ENCODE data around the gene DPP6. TPM values are rescaled to one million over a fixed set of nuclear protein-coding genes. Genes with fewer than 3 reads are reported as not detected.
"Not testable (repeated sequence)": the region's sequence is repeated elsewhere in the genome, so short reads cannot be mapped to it uniquely, and the experiment has no call there.

DPP6 gene
- total RNA-seq, 1 donor from 2014 or later: not detected

DNA sequence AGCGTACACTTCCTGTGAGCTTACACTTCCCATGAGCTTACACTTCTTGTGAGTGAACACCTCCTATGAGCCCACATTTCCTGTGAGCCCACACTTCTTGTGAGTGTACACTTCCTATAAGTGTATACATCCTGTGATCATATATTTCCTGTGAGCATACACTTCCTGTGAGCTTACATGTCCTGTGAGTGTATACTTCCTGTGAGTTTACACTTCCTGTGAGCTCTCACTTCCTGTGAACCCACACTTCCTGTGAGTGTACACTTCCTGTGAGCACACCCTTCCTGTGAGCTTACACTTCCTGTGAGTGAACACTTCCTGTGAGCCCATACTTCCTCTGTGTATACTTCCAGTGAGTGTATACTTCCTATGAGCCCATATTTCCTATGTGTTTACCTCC lies 82.5 kb downstream of the DPP6 start:
- not testable (repeated sequence) for H3K4me3 Mint-ChIP-seq (ENCODE audit: unreplicated experiment); H3K9me3 Mint-ChIP-seq (ENCODE audit: unreplicated experiment); H3K27ac Mint-ChIP-seq (ENCODE audit: unreplicated experiment); H3K27me3 Mint-ChIP-seq (ENCODE audit: unreplicated experiment); H3K4me1 Mint-ChIP-seq (ENCODE audit: low read depth, unreplicated experiment); DNase-seq; H3K36me3 Mint-ChIP-seq (ENCODE audit: unreplicated experiment)

DNA sequence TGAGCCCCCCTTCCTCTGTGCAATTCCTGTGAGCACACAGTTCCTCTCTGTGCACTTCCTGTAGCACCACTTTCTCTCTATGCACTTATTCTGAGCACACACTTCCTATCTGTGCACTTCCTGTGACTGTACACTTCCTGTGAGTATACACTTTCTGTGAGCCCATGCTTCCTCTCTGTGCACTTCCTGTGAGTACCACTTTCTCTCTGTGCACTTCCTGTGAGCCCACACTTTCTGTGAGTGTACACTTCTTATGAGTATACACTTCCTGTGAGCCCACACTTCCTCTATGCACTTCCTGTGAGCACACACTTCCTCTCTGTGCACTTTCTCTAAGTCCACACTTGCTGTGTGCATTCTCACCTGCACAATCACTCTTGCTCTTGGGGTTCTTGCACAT lies 83.4 kb downstream of the DPP6 start:
- H3K36me3 Mint-ChIP-seq (ENCODE audit: unreplicated experiment); H3K4me1 Mint-ChIP-seq (ENCODE audit: low read depth, unreplicated experiment); H3K9me3 Mint-ChIP-seq (ENCODE audit: unreplicated experiment); H3K4me3 Mint-ChIP-seq (ENCODE audit: unreplicated experiment); DNase-seq; H3K27me3 Mint-ChIP-seq (ENCODE audit: unreplicated experiment); H3K27ac Mint-ChIP-seq (ENCODE audit: unreplicated experiment): not testable (repeated sequence)

DNA sequence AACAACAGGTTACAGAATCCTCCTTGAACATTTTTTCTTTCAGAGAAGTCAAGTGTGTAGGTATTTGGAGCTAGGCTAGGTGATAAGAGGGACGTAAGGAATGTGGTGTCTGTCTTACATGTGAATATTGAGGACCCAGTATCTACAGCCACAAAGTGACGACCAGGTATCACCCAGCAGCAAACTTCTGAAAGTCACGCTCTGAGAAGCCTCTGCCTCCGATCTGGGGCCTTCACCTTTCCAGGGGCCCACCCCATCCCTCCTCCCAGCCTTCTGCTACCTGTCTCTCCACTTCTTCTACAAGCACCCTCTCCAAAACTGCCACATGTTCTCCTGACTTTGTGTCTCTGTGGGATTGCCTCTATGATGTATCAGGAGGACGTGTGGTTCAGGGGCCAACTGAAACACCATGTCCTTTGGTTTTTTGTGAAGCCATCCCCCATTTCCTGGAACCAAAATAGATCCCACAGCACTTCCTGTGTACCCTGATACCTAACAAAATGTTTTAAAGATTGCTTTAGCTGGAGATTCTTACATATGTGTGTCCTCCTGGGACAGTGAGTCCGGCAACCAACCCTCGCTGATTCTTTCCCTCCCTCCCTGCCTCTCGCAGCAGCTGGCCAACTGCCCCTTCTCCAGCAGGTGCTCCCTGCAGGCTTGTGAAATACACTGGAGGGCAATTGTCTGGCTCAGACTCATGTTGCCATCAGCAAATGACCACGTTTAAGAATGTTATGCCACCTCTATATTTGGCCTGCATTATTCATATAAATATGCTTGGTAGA lies 93.9 kb downstream of the DPP6 start:
- not testable (repeated sequence) for H3K27ac Mint-ChIP-seq (ENCODE audit: unreplicated experiment); H3K4me1 Mint-ChIP-seq (ENCODE audit: low read depth, unreplicated experiment); H3K36me3 Mint-ChIP-seq (ENCODE audit: unreplicated experiment); H3K4me3 Mint-ChIP-seq (ENCODE audit: unreplicated experiment); H3K27me3 Mint-ChIP-seq (ENCODE audit: unreplicated experiment); H3K9me3 Mint-ChIP-seq (ENCODE audit: unreplicated experiment); DNase-seq

DNA sequence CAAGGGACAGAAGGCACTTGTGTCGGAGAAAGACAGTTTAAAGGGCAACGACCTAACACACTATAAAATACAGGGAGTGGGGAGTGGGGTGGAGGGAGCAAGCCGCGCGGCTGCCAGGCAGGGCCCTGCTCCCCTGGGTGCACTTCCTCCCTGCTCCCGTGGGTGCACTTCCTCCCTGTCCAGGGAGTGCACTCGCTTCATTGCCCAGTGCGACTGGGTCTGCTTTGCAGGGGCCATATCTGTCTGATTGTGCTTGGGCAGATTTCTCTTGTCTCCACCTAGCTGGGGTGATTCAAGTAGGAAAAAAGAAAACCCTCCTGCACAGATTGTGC lies 94.5 kb downstream of the DPP6 start:
- H3K27ac Mint-ChIP-seq (ENCODE audit: unreplicated experiment); H3K4me1 Mint-ChIP-seq (ENCODE audit: low read depth, unreplicated experiment); DNase-seq; H3K27me3 Mint-ChIP-seq (ENCODE audit: unreplicated experiment); H3K36me3 Mint-ChIP-seq (ENCODE audit: unreplicated experiment); H3K9me3 Mint-ChIP-seq (ENCODE audit: unreplicated experiment); H3K4me3 Mint-ChIP-seq (ENCODE audit: unreplicated experiment): not testable (repeated sequence)

DNA sequence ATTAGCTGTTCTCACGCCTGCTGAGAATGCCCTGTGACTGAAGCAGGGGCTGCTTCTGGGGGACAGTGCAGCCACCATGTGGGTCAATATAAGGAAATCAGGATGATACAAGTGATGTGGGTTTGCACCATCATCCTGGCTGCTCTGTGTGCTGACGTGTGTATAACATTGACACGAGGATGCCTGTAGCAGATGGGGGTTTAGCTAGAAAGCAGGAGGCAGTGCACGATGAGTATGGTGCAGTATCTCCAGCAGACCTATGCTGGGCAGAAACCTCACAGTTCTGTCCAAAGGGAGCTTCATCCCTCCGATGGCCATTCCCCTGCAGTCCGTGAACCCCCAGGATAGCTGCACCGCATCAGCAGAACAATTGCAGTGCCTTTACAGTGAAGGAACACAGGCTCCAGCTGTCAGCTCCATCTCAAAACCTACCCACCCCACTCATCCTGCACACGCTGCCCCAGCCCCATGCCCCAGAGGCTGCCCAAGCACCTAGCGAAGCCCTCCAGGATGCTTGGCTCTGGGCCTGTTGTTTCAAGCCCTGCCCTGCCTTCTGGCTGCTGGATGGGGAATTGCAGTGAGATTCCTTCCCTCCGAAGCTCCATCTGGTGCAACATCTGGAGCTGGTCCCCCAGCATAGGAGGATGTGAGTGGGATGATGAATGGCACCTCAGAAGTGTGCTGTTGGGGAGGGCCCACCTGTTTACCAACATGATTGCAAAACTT lies 96.8 kb downstream of the DPP6 start:
- DNase-seq; H3K9me3 Mint-ChIP-seq (ENCODE audit: unreplicated experiment); H3K27me3 Mint-ChIP-seq (ENCODE audit: unreplicated experiment); H3K4me1 Mint-ChIP-seq (ENCODE audit: low read depth, unreplicated experiment); H3K27ac Mint-ChIP-seq (ENCODE audit: unreplicated experiment); H3K36me3 Mint-ChIP-seq (ENCODE audit: unreplicated experiment); H3K4me3 Mint-ChIP-seq (ENCODE audit: unreplicated experiment): not testable (repeated sequence)

DNA sequence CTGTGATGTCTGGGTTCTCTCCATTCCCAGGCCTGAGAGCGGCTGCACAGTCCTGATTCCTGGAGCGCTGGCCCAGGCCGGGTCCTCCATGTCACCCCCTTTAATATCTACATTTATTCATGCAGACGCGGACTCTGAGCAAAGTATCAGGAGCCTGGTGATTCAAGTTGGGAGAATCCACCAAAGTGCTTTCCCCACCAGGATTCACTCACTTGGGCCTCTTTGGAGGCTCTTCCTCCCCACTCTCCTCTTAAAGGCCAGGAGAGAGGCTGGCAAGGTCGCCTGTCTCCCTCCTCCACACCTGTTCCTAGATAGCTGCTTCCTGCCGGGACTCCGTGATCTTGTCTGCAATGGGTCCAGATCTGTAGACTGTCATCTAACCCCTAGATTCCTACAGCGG lies 98.5 kb downstream of the DPP6 start:
- H3K27me3 Mint-ChIP-seq (ENCODE audit: unreplicated experiment); H3K4me1 Mint-ChIP-seq (ENCODE audit: low read depth, unreplicated experiment); DNase-seq; H3K4me3 Mint-ChIP-seq (ENCODE audit: unreplicated experiment); H3K9me3 Mint-ChIP-seq (ENCODE audit: unreplicated experiment); H3K36me3 Mint-ChIP-seq (ENCODE audit: unreplicated experiment); H3K27ac Mint-ChIP-seq (ENCODE audit: unreplicated experiment): not testable (repeated sequence)

DNA sequence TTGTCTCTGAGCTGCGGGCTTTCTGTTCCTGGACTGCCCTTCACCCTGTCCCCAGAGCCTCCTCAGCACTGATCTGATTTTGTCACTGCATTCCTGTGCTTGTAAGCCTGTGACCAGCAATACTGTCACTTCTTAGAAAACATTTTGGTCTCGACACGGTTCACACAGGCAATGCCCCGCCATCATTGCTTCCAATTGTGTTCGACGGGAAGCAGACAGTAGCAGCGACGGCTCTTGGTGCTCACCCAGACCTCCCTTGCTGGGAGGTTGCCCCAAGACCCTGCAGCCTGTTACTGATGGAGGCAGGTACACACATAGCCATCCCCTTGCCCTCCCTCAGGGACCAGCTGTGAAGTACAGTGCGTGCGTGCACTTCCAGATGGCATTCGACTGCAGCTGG lies 99.1 kb downstream of the DPP6 start:
- H3K4me3 Mint-ChIP-seq (ENCODE audit: unreplicated experiment); H3K36me3 Mint-ChIP-seq (ENCODE audit: unreplicated experiment); DNase-seq; H3K27ac Mint-ChIP-seq (ENCODE audit: unreplicated experiment); H3K27me3 Mint-ChIP-seq (ENCODE audit: unreplicated experiment); H3K9me3 Mint-ChIP-seq (ENCODE audit: unreplicated experiment); H3K4me1 Mint-ChIP-seq (ENCODE audit: low read depth, unreplicated experiment): not testable (repeated sequence)

DNA sequence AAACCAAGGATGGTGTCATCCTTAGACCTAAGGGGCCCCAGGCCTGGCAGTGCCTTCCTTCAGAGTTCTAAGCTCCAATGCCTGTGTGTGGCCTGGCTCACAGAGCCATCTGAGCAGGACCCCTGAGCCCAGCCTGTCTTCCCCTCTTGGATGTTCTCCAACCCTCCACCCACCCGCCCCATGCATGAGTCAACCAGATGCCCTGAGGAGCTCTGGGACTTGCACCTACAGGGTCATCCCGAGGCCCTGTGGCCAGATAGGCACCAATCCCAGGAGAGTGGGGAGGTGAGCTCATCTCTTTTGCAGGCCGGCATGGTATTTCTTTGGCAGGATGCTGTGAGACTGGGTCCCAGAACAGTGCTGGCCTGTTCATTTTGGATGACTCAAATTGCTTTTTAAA lies 103.7 kb downstream of the DPP6 start:
- H3K4me1 Mint-ChIP-seq (ENCODE audit: low read depth, unreplicated experiment); H3K36me3 Mint-ChIP-seq (ENCODE audit: unreplicated experiment); DNase-seq; H3K9me3 Mint-ChIP-seq (ENCODE audit: unreplicated experiment); H3K27me3 Mint-ChIP-seq (ENCODE audit: unreplicated experiment); H3K4me3 Mint-ChIP-seq (ENCODE audit: unreplicated experiment); H3K27ac Mint-ChIP-seq (ENCODE audit: unreplicated experiment): not testable (repeated sequence)

DNA sequence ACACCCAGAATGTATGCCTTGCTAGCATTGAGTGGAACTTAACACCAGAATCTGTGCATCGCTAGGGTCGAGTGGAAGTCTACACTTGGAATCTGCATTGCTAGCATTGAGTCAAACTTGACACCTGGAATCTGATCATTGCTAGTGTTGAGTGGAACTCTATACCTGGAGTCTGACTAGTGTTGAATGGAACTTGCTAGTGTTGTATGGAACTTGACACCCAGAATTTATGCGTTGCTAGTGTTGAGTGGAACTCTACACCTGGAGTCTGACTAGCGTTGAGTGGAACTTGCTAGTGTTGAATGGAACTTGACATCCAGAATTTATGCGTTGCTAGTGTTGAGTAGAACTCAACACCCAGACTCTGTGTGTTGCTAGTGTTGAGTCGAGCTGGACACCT lies 110.7 kb downstream of the DPP6 start:
- not testable (repeated sequence) for H3K4me1 Mint-ChIP-seq (ENCODE audit: low read depth, unreplicated experiment); DNase-seq; H3K27me3 Mint-ChIP-seq (ENCODE audit: unreplicated experiment); H3K36me3 Mint-ChIP-seq (ENCODE audit: unreplicated experiment); H3K4me3 Mint-ChIP-seq (ENCODE audit: unreplicated experiment); H3K9me3 Mint-ChIP-seq (ENCODE audit: unreplicated experiment); H3K27ac Mint-ChIP-seq (ENCODE audit: unreplicated experiment)

DNA sequence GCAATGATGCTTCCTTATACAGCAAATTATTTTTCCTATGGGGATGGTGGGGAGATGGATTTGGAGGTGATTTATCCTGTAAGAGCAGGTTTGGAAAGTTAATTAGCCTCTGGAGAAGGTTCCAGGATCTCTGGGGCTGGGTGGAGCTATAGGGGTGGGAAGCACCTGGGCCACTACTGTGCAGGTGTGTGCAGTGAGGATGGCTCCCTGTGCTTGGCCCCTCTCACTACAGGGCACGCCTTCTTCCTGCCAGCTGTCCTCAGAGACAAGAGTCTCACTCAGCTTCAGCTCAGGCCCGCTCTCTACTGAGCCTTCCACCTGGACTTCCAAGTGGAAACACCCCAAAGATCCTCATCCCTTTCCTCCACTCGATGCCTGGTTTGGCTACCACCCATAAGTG lies 111.4 kb downstream of the DPP6 start:
- not testable (repeated sequence) for H3K36me3 Mint-ChIP-seq (ENCODE audit: unreplicated experiment); H3K27me3 Mint-ChIP-seq (ENCODE audit: unreplicated experiment); H3K27ac Mint-ChIP-seq (ENCODE audit: unreplicated experiment); H3K4me3 Mint-ChIP-seq (ENCODE audit: unreplicated experiment); H3K4me1 Mint-ChIP-seq (ENCODE audit: low read depth, unreplicated experiment); DNase-seq; H3K9me3 Mint-ChIP-seq (ENCODE audit: unreplicated experiment)

Measured in glutamatergic neuron (in vitro differentiated cells).